LNCAP (cell line): ENCODE results near the gene ZNF766.

ENCODE experiments used
- TF ChIP-seq, protein P1 (sequence below): fragments of 450-650 bp; IDR thresholded peaks from 2 replicates; pipeline ENCODE4 v1.5.1; 2017; ENCODE audit warnings: mild to moderate bottlenecking

Gene ZNF766

DNA sequence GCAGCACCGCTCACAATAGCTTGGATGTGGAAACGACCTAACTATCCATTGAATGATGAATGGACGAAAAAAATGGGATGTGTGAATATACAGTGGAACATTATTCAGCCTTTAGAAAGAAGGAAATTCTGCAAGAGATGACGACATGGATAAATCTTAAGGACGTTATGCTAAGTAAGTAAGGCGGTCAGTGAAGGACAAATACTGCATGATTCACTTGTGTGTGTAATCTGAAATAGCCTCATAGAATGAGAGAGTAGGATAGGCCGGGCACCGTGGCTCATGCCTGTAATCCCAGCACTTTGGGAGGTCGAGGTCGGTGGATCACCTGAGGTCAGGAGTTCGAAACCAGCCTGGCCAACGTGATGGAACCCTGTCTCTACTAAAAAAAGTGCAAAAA, 25.4 kb upstream of the ZNF766 start:
- TF ChIP-seq, protein P1, sequence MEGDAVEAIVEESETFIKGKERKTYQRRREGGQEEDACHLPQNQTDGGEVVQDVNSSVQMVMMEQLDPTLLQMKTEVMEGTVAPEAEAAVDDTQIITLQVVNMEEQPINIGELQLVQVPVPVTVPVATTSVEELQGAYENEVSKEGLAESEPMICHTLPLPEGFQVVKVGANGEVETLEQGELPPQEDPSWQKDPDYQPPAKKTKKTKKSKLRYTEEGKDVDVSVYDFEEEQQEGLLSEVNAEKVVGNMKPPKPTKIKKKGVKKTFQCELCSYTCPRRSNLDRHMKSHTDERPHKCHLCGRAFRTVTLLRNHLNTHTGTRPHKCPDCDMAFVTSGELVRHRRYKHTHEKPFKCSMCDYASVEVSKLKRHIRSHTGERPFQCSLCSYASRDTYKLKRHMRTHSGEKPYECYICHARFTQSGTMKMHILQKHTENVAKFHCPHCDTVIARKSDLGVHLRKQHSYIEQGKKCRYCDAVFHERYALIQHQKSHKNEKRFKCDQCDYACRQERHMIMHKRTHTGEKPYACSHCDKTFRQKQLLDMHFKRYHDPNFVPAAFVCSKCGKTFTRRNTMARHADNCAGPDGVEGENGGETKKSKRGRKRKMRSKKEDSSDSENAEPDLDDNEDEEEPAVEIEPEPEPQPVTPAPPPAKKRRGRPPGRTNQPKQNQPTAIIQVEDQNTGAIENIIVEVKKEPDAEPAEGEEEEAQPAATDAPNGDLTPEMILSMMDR, result no peak

DNA sequence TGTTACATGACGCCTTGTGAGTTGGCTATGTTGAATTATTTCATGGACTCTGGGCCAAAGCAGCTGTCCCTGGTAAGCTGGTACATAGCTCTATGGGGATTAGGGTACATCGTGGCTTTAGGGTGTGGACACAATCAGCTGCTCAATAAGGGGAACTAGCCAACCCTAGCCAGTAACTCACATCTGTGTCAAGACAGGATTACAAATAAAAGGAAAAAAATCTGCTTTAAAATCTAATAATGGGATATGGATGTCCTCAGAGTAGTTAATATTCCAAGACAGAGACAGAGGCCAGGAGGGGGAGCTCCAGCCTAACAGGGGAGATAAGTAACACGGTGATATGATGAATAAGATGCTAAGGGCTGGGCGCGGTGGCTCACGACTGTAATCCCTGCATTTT, 21.1 kb upstream of the ZNF766 start:
- TF ChIP-seq, protein P1, result peak; percentile 59

DNA sequence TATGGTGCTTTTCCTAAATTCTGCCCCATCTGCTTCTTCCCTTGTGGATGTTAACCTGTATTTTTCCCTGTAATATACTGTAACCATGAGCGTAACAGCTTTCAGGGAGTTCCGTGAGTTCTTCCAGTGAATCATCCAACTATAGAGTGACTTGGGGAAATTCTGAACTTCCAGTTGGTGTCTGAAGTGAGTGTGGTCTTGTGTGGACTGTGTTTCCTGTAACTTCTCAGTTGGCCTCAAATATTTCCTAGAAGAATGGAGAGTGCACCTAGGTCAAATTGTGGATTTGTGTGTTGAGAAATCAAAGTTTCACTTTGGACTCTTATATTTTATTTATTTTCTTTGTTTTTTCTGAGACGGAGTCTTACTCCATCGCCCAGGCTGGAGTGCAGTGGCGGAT, 11.0 kb upstream of the ZNF766 start:
- TF ChIP-seq, protein P1, result no peak

DNA sequence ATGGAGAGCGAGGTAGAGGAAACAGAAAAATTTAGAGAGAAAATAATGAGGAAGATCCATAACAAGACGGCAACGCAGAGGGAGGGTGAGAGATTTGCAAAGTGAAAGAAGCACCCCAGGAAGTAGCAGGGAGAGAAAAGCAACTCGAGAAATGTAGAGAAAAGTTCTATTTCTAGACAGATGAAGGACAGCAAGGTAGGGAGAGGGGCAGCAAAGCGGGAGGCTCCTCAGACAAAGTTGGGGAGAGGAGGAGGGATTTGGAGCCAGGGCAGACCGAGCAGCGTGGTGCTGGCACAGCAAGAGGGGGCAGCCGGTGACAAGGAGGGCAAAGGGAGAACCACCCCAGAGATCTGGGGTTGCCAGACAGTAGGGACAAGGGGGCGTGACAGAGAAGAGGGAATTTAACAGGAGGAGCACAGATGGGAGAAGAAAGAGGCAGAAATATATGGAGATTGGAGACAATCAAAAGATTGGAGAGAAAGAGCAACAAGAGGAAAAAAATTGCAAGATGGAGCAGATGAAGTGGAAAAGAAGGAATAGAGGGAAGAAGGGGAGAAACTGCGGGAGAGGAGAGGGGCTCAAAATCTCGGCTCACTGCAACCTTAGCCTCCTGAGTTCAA, 989 bp downstream of the ZNF766 start:
- TF ChIP-seq, protein P1, result no peak

DNA sequence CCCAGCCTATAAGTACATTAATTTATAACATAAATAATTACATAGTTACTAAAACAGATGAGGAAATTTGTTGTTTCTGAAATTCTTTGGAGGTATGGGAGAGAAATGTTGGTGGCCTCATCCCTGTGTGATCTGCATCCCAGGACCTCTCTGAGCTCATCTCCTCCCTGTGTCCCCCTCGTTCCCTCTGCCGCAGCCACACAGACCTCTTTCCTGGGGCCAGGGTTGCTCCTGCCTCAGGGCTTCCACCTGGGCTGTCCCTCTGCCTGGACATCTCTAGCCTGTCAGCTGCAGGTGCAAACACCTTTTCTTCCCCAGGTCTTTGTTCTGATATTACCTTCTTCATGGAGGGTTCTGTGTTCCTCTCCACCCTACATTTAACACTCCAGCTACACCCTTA, 3.9 kb downstream of the ZNF766 start:
- TF ChIP-seq, protein P1, result no peak

DNA sequence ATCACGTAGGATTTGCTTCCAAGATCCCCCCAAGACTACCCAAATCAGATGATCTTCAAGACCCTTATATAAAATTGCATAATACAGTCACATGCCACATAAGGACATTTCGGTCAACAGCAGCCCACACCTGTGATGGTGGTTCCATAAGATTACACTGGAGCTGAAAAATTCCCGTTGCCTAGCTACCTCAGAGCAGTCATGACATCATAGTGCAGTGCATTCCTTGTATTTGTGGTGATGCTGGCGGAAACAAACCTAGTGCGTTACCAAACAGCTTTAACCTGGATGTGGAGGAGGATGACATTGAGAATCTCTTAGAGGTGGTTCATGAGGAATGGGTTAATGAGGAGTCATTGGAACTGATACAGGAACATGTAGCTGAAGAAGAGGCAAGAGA, 4.8 kb downstream of the ZNF766 start:
- TF ChIP-seq, protein P1, result no peak

DNA sequence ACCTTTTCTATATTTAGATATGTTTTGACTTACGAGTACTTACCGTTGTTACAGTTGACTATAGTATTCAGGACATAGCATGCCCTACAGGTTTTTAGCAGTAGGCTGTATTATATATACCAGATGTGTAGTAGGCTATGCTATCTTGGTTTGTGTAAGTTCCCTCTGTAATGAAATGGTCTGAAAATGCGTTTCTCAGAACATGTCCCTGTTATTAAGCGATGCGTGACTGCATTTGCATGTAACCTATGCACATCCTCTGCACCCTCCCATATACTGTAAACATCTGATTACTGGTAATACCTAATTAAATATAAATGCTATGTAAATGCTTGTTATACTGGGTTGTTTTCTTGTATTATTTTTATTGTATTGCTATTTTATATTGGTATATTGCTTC, 6.6 kb downstream of the ZNF766 start:
- TF ChIP-seq, protein P1, result no peak

DNA sequence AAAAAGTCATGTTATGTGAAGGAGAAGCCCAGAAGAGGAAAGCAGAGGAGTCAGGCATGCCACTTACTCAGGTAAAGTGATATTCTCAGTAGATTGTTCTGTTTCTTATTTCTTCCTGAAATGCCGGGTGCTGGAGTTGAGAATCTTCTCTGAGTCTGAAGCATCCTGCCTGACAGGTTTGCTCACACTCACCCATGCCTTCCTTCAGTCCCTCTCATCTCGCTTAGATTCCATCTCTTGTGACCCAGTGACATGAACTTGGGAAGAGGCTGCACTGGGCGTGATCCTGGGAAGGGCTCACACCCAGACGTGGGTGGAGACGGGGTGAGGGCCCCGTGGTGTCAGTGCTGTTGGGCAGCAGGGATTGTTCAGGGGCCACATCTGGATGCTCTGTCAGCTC, 8.1 kb downstream of the ZNF766 start:
- TF ChIP-seq, protein P1, result no peak
